K562 (cell line): ENCODE measurements around the gene MCCD1.

ENCODE experiments used
- FOXM1 ChIP-seq, 2 experiments: fragments of 450-650 bp in 1 of 2; sonication (generic) in 1 of 2; formaldehyde crosslinking in 1 of 2; IDR thresholded peaks; 2 replicates each; pipeline versions ENCODE4 v1.6.1 to v1.9.0; 2017 to 2022; ENCODE audit warnings: low read depth in 2 of 2, mild to moderate bottlenecking in 2 of 2, missing genetic modification reagents in 1 of 2, moderate library complexity in 1 of 2
- HDAC3 ChIP-seq: fragments of 450-650 bp; IDR thresholded peaks from 2 replicates; pipeline ENCODE4 v1.6.1; 2018; ENCODE audit warnings: borderline replicate concordance, mild to moderate bottlenecking, moderate library complexity; ENCODE audit not compliant: partially characterized antibody
- MTA1 ChIP-seq: fragments of 450-650 bp; IDR thresholded peaks from 2 replicates; pipeline ENCODE4 v1.6.1; 2017; ENCODE audit warnings: borderline replicate concordance
- MTA3 ChIP-seq: fragments of 450-650 bp; formaldehyde crosslinking; IDR thresholded peaks from 2 replicates; pipeline ENCODE4 v1.6.1; 2017; ENCODE audit warnings: mild to moderate bottlenecking, borderline replicate concordance
- NBN ChIP-seq: fragments of 450-650 bp; IDR thresholded peaks from 2 replicates; pipeline ENCODE4 v1.6.1; 2016; ENCODE audit warnings: low read depth, mild to moderate bottlenecking
- POLR2A ChIP-seq: fragments of 450-650 bp; conservative IDR thresholded peaks from 2 replicates; pipeline ENCODE4 v1.6.1; 2016
- POU5F1 ChIP-seq: fragments of 150-350 bp; IDR thresholded peaks from 2 replicates; pipeline ENCODE4 v1.6.1; 2014; ENCODE audit warnings: borderline replicate concordance, low read length, low read depth, mild to moderate bottlenecking; ENCODE audit not compliant: partially characterized antibody
- TEAD2 ChIP-seq: fragments of 450-650 bp; IDR thresholded peaks from 2 replicates; pipeline ENCODE4 v1.6.1; 2016; ENCODE audit warnings: missing genetic modification characterization, control low read depth, missing compliant biosample characterization
- TF ChIP-seq, protein P1 (sequence below), 2 experiments: fragments of 450-650 bp; formaldehyde crosslinking in 1 of 2; IDR thresholded peaks; 2 replicates each; pipeline versions ENCODE4 v1.4.0 to v1.6.1; 2014 to 2020; ENCODE audit warnings: mild to moderate bottlenecking in 2 of 2, borderline replicate concordance in 1 of 2, low read depth in 1 of 2

DNA sequence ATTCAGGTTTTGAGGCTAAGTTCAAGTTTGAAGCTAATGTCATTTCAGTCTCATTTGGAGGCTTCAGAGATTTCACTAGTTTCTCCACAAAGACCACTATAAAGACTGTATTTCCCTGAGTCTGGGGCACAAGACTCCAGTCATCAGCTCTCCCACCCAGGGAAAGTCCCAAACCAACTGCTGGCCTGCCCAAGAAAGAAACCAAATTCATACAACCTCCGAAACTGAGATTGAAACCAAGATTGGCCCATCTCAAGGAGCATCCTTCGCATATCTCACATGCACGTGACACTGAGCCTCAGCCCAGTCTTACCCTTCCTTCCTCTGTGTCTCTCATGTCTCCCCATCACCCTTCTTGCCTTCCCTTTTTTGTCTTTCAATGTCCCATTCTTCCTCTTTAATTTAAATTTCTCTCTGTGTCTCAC is 39.8 kb downstream of the MCCD1 start:
- TF ChIP-seq NBN (no peak), MTA1 (no peak), MTA3 (no peak), POLR2A (no peak), FOXM1 (IDR thresholded peaks at IDR 0.05; ENCODE audit: low read depth) (no peak), FOXM1 (CRISPR knock-in tag; IDR thresholded peaks at IDR 0.05; ENCODE audit: low read depth) (no peak), TEAD2 (tag) (no peak), HDAC3 (no peak), POU5F1 (no peak)
- TF ChIP-seq, protein P1, sequence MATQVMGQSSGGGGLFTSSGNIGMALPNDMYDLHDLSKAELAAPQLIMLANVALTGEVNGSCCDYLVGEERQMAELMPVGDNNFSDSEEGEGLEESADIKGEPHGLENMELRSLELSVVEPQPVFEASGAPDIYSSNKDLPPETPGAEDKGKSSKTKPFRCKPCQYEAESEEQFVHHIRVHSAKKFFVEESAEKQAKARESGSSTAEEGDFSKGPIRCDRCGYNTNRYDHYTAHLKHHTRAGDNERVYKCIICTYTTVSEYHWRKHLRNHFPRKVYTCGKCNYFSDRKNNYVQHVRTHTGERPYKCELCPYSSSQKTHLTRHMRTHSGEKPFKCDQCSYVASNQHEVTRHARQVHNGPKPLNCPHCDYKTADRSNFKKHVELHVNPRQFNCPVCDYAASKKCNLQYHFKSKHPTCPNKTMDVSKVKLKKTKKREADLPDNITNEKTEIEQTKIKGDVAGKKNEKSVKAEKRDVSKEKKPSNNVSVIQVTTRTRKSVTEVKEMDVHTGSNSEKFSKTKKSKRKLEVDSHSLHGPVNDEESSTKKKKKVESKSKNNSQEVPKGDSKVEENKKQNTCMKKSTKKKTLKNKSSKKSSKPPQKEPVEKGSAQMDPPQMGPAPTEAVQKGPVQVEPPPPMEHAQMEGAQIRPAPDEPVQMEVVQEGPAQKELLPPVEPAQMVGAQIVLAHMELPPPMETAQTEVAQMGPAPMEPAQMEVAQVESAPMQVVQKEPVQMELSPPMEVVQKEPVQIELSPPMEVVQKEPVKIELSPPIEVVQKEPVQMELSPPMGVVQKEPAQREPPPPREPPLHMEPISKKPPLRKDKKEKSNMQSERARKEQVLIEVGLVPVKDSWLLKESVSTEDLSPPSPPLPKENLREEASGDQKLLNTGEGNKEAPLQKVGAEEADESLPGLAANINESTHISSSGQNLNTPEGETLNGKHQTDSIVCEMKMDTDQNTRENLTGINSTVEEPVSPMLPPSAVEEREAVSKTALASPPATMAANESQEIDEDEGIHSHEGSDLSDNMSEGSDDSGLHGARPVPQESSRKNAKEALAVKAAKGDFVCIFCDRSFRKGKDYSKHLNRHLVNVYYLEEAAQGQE (IDR thresholded peaks at IDR 0.05; ENCODE audit: borderline replicate concordance): no peak
- TF ChIP-seq, protein P1 (CRISPR knock-in tag; IDR thresholded peaks at IDR 0.05; ENCODE audit: low read depth): no peak
